Left ventricle myocardium inferior (tissue), 1 donor: ENCODE data around the gene XKR8. TPM values are rescaled to one million over a fixed set of nuclear protein-coding genes. Genes with fewer than 3 reads are reported as not detected.
A peak's percentile ranks its signal among the peaks of the same experiment; 100 is the strongest.

Experiments
- DNase-seq: peaks from one replicate; pipeline ENCODE4 v3.0.0-alpha.2; 2020
- H3K27ac ChIP-seq: fragments of 200-600 bp; replicated peaks from 2 replicates; pipeline ENCODE4 v1.8.0; 2021
- H3K27me3 ChIP-seq: fragments of 200-600 bp; 2 replicates; pipeline ENCODE4 v1.8.0; 2021; ENCODE audit warnings: low read depth
- H3K36me3 ChIP-seq: fragments of 200-600 bp; 2 replicates; pipeline ENCODE4 v1.8.0; 2021
- H3K4me1 ChIP-seq: fragments of 200-600 bp; 2 replicates; pipeline ENCODE4 v1.8.0; 2021
- H3K4me3 ChIP-seq: fragments of 200-600 bp; 2 replicates; pipeline ENCODE4 v1.8.0; 2021; ENCODE audit warnings: mild to moderate bottlenecking, moderate library complexity
- H3K9me3 ChIP-seq: fragments of 200-600 bp; replicated peaks from 2 replicates; pipeline ENCODE4 v1.8.0; 2021
- intact Hi-C: fragments of 100-400 bp; cut with micrococcal nuclease; formaldehyde crosslinking; loops from one replicate; pipeline ENCODE4 v1.11.0; 2022
- long read RNA-seq: library from polyadenylated mRNA; unstranded; transcript quantifications from one replicate; pipeline ENCODE4 v2.0.0, GENCODE V29; 2021
- total RNA-seq: library from RNA; stranded (reverse); fragmentation: NEBNext Ultra II Directional; extraction: Animal tissue kit (Norgen Biotek cat#: 25700); gene quantifications from one replicate; pipeline ENCODE4 v1.2.1, GENCODE V29; 2021
- TF ChIP-seq, protein P1 (sequence below): fragments of 200-600 bp; IDR thresholded peaks from 2 replicates; pipeline ENCODE4 v1.8.0; 2021; ENCODE audit warnings: antibody characterized with exemption, mild to moderate bottlenecking, borderline replicate concordance
- donor health status: DM: no; HTN: yes; CAD: no; lungs with severe emphysema.

XKR8 gene
- total RNA-seq, result 4.8 TPM
- long read RNA-seq, transcript XKR8-201 (3 exons, 2,692 nt), result major isoform, 9 of 16 reads
- long read RNA-seq, partial matches to known transcripts, result 0 of 16 reads
- long read RNA-seq, other reads (novel, unspliced or antisense), result 7 of 16 reads

- peak within 1 kb of the TSS; percentile 83 for H3K4me3 ChIP-seq
- H3K27me3 ChIP-seq, result no peaks in the 10 kb centered on the region
- peaks cover 30% of the 10 kb centered on the region for H3K4me1 ChIP-seq
- no peaks in the 10 kb centered on the region for H3K9me3 ChIP-seq
- intact Hi-C loops, result no loop called here
- H3K27ac ChIP-seq, result peak within 1 kb of the TSS; percentile 91
- TF ChIP-seq, protein P1, sequence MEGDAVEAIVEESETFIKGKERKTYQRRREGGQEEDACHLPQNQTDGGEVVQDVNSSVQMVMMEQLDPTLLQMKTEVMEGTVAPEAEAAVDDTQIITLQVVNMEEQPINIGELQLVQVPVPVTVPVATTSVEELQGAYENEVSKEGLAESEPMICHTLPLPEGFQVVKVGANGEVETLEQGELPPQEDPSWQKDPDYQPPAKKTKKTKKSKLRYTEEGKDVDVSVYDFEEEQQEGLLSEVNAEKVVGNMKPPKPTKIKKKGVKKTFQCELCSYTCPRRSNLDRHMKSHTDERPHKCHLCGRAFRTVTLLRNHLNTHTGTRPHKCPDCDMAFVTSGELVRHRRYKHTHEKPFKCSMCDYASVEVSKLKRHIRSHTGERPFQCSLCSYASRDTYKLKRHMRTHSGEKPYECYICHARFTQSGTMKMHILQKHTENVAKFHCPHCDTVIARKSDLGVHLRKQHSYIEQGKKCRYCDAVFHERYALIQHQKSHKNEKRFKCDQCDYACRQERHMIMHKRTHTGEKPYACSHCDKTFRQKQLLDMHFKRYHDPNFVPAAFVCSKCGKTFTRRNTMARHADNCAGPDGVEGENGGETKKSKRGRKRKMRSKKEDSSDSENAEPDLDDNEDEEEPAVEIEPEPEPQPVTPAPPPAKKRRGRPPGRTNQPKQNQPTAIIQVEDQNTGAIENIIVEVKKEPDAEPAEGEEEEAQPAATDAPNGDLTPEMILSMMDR, result peak; percentile 49
- H3K36me3 ChIP-seq, result peaks cover 19% of the 10 kb centered on the region
- peak; percentile 83 for DNase-seq
These were observed at the start of gene XKR8 for GRCh38 chr1:27959792-27960603. XKR8 (plus strand) TSS chr1:27959973; CDS start chr1:27960070, 97 bp downstream.

DNA sequence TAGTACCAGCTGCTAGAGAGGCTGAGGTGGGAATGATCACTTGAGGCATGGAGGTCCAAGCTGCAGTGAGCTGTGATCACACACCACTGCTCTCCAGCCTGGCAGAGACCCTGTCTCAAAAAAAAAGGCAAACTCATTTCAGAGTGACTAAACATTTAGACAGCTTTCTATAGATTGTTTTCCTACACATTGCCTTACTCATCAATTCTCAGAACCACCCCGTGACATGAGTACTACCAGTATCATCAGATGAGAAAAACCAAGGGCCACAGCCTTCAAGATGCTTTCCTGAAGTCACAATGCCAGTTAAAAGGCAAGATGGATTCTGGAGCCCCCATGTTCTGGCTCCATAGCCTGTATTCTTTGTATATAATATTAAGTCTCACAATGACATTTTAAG is 47.3 kb upstream of the XKR8 start:
- TF ChIP-seq, protein P1, result no peak
- Histone ChIP-seq H3K4me1 (peaks cover 22% of the 10 kb centered on the region), H3K36me3 (peaks cover 43% of the 10 kb centered on the region), H3K9me3 (peaks cover 13% of the 10 kb centered on the region), H3K4me3 (no peak overlapping the region), H3K27ac (no peak overlapping the region), H3K27me3 (no peaks in the 10 kb centered on the region)
- intact Hi-C loops, result no loop called here
- no peak for DNase-seq

DNA sequence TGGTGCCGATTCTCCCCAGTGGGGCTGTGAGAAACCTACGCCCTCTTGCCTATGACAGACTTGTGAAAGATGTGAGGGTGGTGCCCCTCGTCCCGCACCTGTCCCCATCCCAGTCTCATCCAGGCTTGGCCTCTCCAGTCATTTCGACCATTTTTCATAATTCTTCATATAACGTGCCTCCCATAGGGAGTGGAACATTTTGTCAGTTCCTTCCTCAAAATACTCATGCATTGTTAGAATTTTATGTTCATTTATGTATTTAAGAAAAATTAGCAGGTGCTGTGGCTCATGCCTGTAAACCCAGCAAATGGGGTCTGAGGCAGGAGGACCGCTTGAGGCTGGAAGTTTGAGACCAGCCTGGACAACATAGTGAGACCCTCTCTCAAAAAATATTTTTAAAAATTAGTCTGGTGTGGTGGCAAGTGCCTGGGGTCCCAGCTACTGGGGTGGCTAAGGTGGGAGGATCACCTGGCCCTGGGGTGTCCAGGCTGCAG is 44.6 kb upstream of the XKR8 start:
- intact Hi-C loops, result no loop called here
- Histone ChIP-seq H3K9me3 (peaks cover 13% of the 10 kb centered on the region), H3K36me3 (peaks cover 20% of the 10 kb centered on the region), H3K4me1 (peaks cover 22% of the 10 kb centered on the region), H3K27ac (peak overlapping the region; percentile 82), H3K4me3 (peak overlapping the region; percentile 90), H3K27me3 (no peaks in the 10 kb centered on the region)
- TF ChIP-seq, protein P1, result no peak
- DNase-seq, result no peak

GRCh38 chr1:27922272-27922671 is 37.5 kb upstream of the XKR8 start:
- intact Hi-C loops, result no loop called here
- TF ChIP-seq, protein P1, result no peak
- H3K4me3 ChIP-seq, result no peak overlapping the region
- H3K9me3 ChIP-seq, result no peaks in the 10 kb centered on the region
- no peak overlapping the region for H3K27ac ChIP-seq
- no peaks in the 10 kb centered on the region for H3K4me1 ChIP-seq
- no peaks in the 10 kb centered on the region for H3K36me3 ChIP-seq
- H3K27me3 ChIP-seq, result no peaks in the 10 kb centered on the region
- no peak for DNase-seq

DNA sequence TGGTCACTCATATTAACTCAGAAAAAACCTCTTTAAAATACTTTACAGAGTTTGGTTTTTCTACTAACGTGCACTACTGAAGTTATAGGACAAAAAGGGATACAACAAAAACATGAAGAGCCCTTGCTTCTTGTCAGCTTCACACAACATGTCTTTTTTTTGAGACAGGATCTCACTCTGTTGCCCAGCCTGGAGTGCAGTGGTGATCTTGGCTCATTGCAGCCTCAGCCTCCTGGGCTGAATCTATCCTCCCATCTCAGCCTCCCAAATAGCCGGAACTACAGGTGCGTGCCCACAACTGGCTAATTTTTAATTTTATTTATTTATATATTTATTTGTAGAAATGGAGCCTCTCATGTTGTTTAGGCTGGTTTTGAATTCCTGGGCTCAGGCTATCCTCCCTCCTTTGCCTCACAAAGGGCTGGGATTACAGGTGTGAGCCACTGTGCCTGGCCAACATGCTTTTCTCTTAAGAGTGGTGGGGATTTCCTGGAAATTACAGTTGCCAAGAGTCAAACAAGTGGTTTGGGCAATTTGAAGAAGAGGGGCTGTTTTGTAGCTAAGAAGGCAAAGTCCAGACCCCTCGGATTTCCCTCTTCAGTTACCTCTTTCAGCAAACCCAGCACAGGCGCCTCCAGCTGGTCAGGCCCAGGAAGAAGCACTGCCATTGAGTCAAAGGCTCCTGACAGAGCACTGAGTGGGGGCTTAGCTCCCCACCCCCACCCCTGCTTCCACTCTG is 31.4 kb upstream of the XKR8 start:
- intact Hi-C loops, result no loop called here
- Histone ChIP-seq H3K27ac (no peak overlapping the region), H3K27me3 (peaks cover 3% of the 10 kb centered on the region), H3K4me1 (no peaks in the 10 kb centered on the region), H3K9me3 (no peaks in the 10 kb centered on the region), H3K36me3 (no peaks in the 10 kb centered on the region), H3K4me3 (no peak overlapping the region)
- no peak for DNase-seq
- TF ChIP-seq, protein P1, result no peak
